Central memory CD8-positive, alpha-beta T cell (primary cell): ENCODE measurements around the gene RUNDC3A.

Experiments used
- ATAC-seq: fragments of 150-1000 bp; cut with Tn5 transposase; replicated peaks from 2 replicates; pipeline ENCODE4 v1.10.0; 2022; ENCODE audit warnings: mild to moderate bottlenecking, moderate FRiP score, moderate number of reproducible peaks; ENCODE audit not compliant: poor library complexity, severe bottlenecking; ENCODE audit errors: extremely low read depth
- DNase-seq, 2 donors: peaks; one replicate each; pipeline ENCODE4 v3.0.0; 2021; ENCODE audit warnings: low spot score in 2 of 2
- H3K27ac Mint-ChIP-seq: one replicate; pipeline ENCODE4 v1.8.0; 2022; ENCODE audit warnings: low read depth, mild to moderate bottlenecking, moderate library complexity, mixed read lengths
- H3K27me3 Mint-ChIP-seq: one replicate; pipeline ENCODE4 v1.8.0; 2022; ENCODE audit warnings: mixed read lengths
- H3K36me3 Mint-ChIP-seq: one replicate; pipeline ENCODE4 v1.8.0; 2022; ENCODE audit warnings: mild to moderate bottlenecking, moderate library complexity, mixed read lengths; ENCODE audit not compliant: insufficient read depth
- H3K4me1 Mint-ChIP-seq: one replicate; pipeline ENCODE4 v1.8.0; 2022; ENCODE audit warnings: mixed read lengths
- H3K4me3 Mint-ChIP-seq: one replicate; pipeline ENCODE4 v1.8.0; 2022; ENCODE audit warnings: mild to moderate bottlenecking, moderate library complexity, mixed read lengths
- H3K9me3 Mint-ChIP-seq: one replicate; pipeline ENCODE4 v1.8.0; 2022; ENCODE audit warnings: mixed read lengths

The RUNDC3A gene

DNA sequence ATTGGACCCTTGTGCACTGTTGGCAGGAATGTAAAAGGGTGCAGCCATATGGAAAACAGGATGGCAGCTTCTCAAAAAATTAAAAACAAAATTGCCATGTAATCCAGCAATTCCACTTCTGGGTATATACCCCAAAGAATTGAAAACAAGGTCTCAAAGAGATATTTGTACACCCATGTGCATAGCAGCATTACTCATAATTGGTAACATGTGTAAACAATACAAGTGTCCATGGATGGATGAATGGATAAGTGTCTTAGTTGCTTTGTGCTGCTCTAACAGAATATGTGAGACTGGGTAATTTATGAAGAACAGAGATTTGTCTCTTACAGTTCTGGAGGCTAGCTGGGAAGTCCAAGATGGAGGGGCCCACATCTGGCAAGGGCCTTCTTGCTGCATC lies 3.8 kb upstream of the RUNDC3A start:
- H3K36me3 Mint-ChIP-seq, result peaks cover 2% of the 10 kb centered on the region
- no peak overlapping the region for H3K4me3 Mint-ChIP-seq
- peaks cover 14% of the 10 kb centered on the region for H3K4me1 Mint-ChIP-seq
- ATAC-seq (no peak), DNase-seq (no peak)
- H3K9me3 Mint-ChIP-seq, result no peaks in the 10 kb centered on the region
- H3K27me3 Mint-ChIP-seq, result peaks cover 57% of the 10 kb centered on the region
- no peak overlapping the region for H3K27ac Mint-ChIP-seq

DNA sequence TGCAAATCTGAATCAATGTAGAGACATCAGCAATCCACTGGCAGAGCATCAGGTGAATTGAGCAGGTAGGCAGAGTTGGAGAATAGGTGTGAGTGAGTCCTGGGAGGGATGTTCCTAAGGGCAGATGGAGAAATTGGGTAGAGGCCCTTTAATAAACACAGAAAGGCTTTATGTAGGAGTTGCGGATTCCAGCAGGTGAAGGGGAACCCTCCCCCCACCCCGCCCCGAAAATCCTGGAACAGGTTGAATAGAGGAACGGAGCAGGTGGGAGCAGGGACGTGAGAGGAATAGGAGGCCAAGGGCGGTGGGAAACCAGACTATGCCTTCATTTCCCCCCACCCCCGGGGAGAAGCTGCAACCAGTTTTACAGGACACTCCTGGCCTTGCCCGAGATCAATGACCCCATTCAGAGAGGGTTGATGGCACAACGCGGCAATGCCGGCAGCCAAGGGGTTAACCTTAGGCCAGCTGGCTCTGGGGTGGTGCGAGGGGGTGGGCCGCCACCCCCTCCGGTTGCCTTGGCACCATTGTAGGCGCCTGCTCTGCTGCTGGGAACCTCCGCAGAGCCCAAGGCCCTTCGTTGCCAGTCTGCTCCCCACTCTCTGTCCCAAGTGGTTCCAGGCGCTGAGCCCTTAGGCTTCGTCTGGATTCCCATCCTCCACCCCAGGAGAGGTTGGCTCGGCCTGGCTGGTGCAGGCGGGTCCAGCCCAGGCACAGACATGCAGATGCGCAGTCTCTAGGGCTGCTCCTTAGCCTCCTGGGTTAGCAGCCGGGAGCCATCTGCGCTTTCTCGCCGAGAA lies 814 bp upstream of the RUNDC3A start:
- Mint-ChIP-seq H3K9me3 (no peaks in the 10 kb centered on the region), H3K27me3 (peaks cover 39% of the 10 kb centered on the region), H3K36me3 (peaks cover 2% of the 10 kb centered on the region), H3K27ac (no peak overlapping the region), H3K4me1 (peaks cover 19% of the 10 kb centered on the region), H3K4me3 (peak overlapping the region; percentile 60)
- ATAC-seq (peak; percentile 27), DNase-seq (no peak)

DNA sequence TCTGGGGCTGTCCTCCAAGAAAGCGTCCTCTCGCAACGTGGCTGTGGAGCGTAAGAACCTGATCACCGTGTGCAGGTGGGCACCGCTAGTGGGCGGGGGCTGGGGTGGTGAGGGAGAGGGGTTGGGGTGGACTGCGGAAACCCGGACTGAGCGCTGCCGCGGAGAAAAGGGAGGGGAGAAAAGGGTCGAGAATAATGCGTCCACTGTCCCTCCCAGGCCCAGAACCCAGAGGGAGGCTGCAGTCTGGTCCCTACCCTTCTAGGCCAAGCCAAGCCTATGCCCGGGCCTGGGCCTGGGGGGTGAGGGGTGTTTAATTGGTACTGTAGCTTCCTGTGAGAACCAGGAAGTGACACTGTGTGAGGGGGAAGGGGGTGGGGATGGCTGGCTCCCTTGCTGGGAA lies 464 bp downstream of the RUNDC3A start:
- Mint-ChIP-seq H3K4me3 (peak overlapping the region; percentile 60), H3K9me3 (no peaks in the 10 kb centered on the region), H3K4me1 (peaks cover 17% of the 10 kb centered on the region), H3K27ac (no peak overlapping the region), H3K27me3 (peaks cover 48% of the 10 kb centered on the region), H3K36me3 (peaks cover 2% of the 10 kb centered on the region)
- ATAC-seq (no peak), DNase-seq (no peak)

DNA sequence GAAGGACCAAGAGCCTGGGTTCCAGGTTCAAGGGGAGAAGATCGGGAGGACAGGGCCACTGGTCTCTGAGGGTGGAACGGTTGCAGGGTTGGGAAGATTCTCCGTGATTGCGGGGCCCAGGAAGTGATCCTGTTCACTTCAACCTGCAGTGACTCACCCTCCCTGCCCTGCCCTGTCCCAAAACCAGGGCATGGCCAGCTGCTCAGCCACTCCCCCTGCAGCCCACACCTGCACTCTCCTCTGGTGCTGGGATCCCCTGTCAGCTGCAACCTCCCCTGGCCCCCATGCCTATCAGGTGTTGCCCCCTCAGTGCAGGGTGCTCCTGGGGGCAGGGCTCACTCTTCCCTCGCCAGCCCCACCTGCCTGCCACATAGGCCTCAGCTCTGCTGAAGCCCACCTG lies 1.1 kb downstream of the RUNDC3A start:
- ATAC-seq (no peak), DNase-seq (no peak)
- no peaks in the 10 kb centered on the region for H3K9me3 Mint-ChIP-seq
- peaks cover 48% of the 10 kb centered on the region for H3K27me3 Mint-ChIP-seq
- no peak overlapping the region for H3K27ac Mint-ChIP-seq
- H3K36me3 Mint-ChIP-seq, result peaks cover 2% of the 10 kb centered on the region
- peak overlapping the region; percentile 57 for H3K4me3 Mint-ChIP-seq
- peaks cover 14% of the 10 kb centered on the region for H3K4me1 Mint-ChIP-seq

DNA sequence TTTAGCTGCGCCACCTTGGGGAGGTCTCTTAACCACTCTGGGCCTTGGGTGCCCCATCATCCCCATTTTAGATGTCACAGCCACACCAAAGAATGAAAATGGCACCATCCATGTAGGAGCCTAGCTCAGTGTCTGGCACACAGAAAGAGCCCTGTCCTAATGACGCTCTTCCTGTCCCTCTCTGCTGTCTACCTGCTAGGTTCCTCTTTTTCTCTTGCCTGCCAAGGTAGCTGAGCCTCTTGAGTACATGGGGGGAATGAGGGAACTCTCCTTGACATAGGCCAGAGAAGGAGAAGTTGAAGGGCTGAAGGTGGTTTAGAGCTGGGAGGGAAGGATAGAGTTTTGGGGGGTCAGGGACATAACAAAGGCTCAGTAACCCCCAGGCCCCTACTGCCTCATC lies 1.8 kb downstream of the RUNDC3A start:
- DNase-seq, result no peak
- Mint-ChIP-seq H3K4me1 (peaks cover 14% of the 10 kb centered on the region), H3K36me3 (peaks cover 2% of the 10 kb centered on the region), H3K4me3 (peak overlapping the region; percentile 57), H3K9me3 (no peaks in the 10 kb centered on the region), H3K27ac (no peak overlapping the region), H3K27me3 (peaks cover 42% of the 10 kb centered on the region)
- no peak for ATAC-seq

DNA sequence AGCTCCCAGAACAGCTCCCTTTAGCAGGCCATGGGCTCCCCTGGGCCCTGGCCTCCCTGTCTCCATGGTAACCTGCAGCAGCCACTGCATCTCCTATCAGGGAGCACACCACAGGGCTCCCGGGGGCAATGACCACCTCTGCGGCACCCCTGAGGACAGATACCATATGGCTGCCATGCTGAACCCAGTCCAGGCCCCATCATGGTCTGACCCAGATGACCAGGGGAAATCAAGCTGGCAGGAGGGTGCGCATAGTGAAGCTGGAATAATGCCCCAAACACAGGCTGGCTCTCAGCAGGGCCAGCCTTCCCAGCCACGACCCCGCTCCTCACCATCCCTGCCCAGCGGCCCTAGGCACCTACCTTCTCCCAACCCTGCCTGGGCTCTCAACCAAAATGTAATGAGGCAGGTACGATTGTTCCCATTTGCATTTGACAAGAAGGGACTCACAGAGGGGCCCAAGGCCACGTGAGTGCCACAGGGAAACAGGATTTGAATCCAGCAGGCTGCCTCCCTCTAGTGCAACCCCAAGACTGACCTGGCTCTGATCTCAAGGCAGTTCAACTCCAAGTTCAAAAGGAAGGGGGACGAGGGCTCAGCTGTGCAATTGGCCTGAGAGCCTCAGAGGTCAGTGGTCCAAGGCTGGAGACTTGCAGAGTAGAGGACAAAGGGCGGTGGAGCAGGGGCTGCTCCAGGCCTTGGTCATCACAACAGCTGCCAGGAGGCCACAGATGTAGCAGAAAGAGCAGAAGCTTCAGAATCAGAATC lies 2.4 kb downstream of the RUNDC3A start:
- no peak for DNase-seq
- Mint-ChIP-seq H3K4me1 (peaks cover 18% of the 10 kb centered on the region), H3K27me3 (peaks cover 46% of the 10 kb centered on the region), H3K4me3 (no peak overlapping the region), H3K9me3 (no peaks in the 10 kb centered on the region), H3K27ac (no peak overlapping the region), H3K36me3 (peaks cover 4% of the 10 kb centered on the region)
- no peak for ATAC-seq

DNA sequence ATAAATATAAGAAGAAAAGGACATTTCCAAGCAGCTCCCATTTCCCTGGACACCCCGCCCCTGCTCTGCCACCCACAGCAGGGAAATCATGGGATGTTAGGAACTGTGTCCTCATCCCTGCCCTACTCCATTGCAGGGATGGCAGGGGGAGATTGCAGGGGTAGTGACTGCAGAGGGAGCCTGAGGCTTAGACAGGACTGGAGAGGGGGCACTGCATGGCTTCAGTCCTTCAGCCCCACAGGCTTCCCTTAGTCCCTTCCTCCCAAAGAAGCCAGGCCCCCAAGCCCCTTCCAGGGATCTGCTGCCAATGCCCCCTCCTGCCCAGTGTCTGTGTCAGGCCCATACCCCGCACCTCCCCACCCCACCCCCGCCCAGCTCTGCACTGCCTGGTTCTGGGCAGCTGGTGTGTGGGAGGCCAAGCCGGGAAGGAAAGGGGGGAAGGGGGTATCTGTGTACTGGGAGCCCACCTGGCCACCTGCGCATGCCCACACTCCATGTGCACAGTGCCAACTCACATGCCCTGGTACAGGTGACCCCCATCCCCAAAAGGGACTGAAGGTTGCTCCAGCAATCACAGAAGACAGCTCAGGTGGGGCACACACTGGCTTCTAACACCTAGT lies 3.3 kb downstream of the RUNDC3A start:
- H3K27me3 Mint-ChIP-seq, result peaks cover 46% of the 10 kb centered on the region
- no peak overlapping the region for H3K27ac Mint-ChIP-seq
- H3K4me3 Mint-ChIP-seq, result no peak overlapping the region
- ATAC-seq, result no peak
- no peaks in the 10 kb centered on the region for H3K9me3 Mint-ChIP-seq
- DNase-seq, result no peak
- peaks cover 6% of the 10 kb centered on the region for H3K36me3 Mint-ChIP-seq
- peaks cover 25% of the 10 kb centered on the region for H3K4me1 Mint-ChIP-seq

DNA sequence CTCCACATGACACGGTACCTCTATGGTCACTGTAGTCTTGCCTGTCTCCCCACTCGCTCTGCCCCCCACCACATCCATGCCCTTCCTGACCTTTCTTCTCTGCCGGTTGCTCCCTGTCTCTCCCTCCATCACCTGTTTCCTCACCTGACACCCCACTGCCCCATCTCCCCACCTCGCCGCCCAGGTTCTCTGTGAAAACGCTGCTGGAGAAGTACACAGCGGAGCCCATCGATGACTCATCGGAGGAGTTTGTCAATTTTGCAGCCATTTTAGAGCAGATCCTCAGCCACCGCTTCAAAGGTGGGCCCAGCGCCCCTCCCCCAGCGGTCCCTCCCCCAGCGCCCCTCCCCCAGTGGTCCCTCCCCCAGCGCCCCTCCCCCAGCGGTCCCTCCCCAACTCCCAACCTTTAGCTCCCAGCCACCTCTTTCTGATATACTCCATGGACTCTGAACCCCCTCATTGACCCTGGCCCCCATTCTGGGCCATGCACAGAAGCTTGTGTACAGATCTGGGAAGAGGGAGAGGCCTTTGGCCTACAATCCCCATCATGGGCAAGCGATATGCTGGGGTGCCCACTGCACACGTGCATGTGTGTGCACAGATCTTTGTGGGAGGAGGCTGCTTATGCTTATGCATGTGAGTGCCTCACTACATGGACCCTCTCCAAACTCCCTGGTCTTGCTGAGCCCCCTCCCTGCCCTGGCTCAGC lies 4.1 kb downstream of the RUNDC3A start:
- Mint-ChIP-seq H3K27me3 (peaks cover 46% of the 10 kb centered on the region), H3K4me1 (peaks cover 21% of the 10 kb centered on the region), H3K4me3 (no peak overlapping the region), H3K36me3 (peaks cover 5% of the 10 kb centered on the region), H3K27ac (no peak overlapping the region), H3K9me3 (no peaks in the 10 kb centered on the region)
- DNase-seq (no peak), ATAC-seq (no peak)

DNA sequence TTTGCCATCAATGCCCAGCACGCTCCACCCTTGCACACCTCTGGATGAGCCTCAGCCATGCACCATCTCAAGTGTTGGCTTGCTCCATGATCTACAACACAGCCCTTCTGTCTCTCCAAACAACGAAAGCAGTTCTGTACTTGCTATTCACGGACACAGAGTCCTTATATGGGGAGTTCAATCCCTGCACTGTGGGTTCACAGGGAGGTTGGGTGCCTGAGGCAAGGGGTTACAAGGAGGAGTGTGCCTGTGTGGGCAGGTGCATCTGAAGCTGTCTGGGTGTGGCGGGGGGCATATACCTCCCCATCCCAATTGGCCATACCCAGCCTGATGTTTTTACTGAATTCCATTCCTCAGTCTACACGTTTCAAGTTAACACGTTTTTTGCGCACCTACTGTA lies 5.6 kb downstream of the RUNDC3A start:
- H3K27ac Mint-ChIP-seq, result no peak overlapping the region
- H3K36me3 Mint-ChIP-seq, result peaks cover 7% of the 10 kb centered on the region
- ATAC-seq (no peak), DNase-seq (no peak)
- H3K4me3 Mint-ChIP-seq, result peak overlapping the region; percentile 66
- H3K27me3 Mint-ChIP-seq, result peaks cover 48% of the 10 kb centered on the region
- H3K4me1 Mint-ChIP-seq, result peaks cover 23% of the 10 kb centered on the region
- H3K9me3 Mint-ChIP-seq, result no peaks in the 10 kb centered on the region

DNA sequence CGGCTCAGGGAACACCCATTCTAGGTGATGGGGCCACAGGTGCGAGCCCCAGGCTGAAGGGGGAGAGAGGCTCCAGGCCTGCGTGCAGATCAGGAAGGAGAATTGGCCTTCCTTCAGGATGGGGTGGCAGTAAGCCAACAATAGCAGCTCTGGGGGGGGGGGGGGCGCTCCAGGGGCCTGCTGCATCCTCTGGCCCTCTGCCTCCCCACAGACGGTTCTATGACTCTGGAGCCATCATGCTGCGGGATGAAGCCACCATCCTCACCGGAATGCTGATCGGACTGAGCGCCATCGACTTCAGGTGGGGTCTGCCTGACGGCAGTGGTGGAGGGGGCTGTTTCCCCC lies 6.1 kb downstream of the RUNDC3A start:
- H3K27ac Mint-ChIP-seq, result no peak overlapping the region
- DNase-seq, result no peak
- peaks cover 22% of the 10 kb centered on the region for H3K4me1 Mint-ChIP-seq
- H3K36me3 Mint-ChIP-seq, result peaks cover 10% of the 10 kb centered on the region
- H3K27me3 Mint-ChIP-seq, result peaks cover 48% of the 10 kb centered on the region
- H3K4me3 Mint-ChIP-seq, result peak overlapping the region; percentile 66
- ATAC-seq, result no peak
- no peaks in the 10 kb centered on the region for H3K9me3 Mint-ChIP-seq

DNA sequence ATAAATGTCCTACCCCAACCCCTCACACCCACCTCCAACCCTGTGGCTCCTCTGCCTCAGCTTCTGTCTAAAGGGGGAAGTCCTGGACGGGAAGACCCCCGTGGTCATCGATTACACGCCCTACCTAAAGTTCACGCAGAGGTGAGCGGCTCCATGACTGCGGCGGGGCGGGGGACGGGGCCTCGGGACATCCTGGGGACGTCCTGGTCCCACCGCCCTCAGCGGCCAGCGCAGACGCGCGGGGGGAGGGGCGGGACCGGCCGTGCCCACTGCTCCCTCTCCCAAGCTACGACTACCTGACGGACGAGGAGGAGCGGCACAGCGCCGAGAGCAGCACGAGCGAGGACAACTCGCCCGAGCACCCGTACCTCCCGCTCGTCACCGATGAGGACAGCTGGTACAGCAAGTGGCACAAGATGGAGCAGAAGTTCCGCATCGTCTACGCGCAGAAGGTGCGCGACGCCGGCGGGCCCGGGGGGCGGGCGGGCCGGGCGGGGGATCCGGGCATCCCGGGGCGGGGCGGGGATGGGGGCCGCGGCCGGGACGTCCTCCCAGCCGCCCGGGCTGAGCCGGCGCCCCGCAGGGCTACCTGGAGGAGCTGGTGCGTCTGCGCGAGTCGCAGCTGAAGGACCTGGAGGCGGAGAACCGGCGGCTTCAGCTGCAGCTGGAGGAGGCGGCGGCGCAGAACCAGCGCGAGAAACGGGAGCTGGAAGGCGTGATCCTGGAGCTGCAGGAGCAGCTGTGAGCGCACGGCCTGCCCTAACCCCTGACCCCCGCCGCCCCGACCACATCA lies 6.7 kb downstream of the RUNDC3A start:
- Mint-ChIP-seq H3K36me3 (peaks cover 14% of the 10 kb centered on the region), H3K4me3 (peak overlapping the region; percentile 66), H3K27ac (no peak overlapping the region), H3K9me3 (no peaks in the 10 kb centered on the region), H3K27me3 (peaks cover 48% of the 10 kb centered on the region), H3K4me1 (peaks cover 17% of the 10 kb centered on the region)
- DNase-seq (no peak), ATAC-seq (no peak)
